IPS-15b (cell line): Measurements from ENCODE around the gene ZCCHC9.

Source experiments
- H3K27me3 ChIP-seq: one replicate; pipeline ENCODE4 v1.6.1; 2013; ENCODE audit warnings: low read length; ENCODE audit not compliant: control insufficient read depth, insufficient read depth
- H3K36me3 ChIP-seq: one replicate; pipeline ENCODE4 v1.6.1; 2013; ENCODE audit warnings: low read length; ENCODE audit not compliant: control insufficient read depth, insufficient read depth
- H3K4me1 ChIP-seq: one replicate; pipeline ENCODE4 v1.6.1; 2013; ENCODE audit warnings: mild to moderate bottlenecking, low read length; ENCODE audit not compliant: control insufficient read depth, insufficient read depth
- H3K4me3 ChIP-seq: one replicate; pipeline ENCODE4 v1.5.1; 2013; ENCODE audit warnings: low read depth, low read length
- H3K9ac ChIP-seq: one replicate; pipeline ENCODE4 v1.6.1; 2013; ENCODE audit warnings: low read depth, mild to moderate bottlenecking, low read length
- H3K9me3 ChIP-seq: one replicate; pipeline ENCODE4 v1.6.1; 2013; ENCODE audit warnings: mild to moderate bottlenecking, low read length; ENCODE audit not compliant: control insufficient read depth, insufficient read depth

ZCCHC9 gene

GRCh38 chr5:81310402-81311063 is 9.1 kb downstream of the ZCCHC9 start:
- H3K27me3 ChIP-seq: no peaks in the 10 kb centered on the region
- peaks cover 4% of the 10 kb centered on the region for H3K4me1 ChIP-seq
- H3K9ac ChIP-seq: no peak overlapping the region
- H3K36me3 ChIP-seq: no peaks in the 10 kb centered on the region
- no peak overlapping the region for H3K4me3 ChIP-seq
- H3K9me3 ChIP-seq: no peaks in the 10 kb centered on the region

- peaks cover 4% of the 10 kb centered on the region for H3K4me1 ChIP-seq
- H3K9me3 ChIP-seq: no peaks in the 10 kb centered on the region
- no peak overlapping the region for H3K4me3 ChIP-seq
- H3K36me3 ChIP-seq: no peaks in the 10 kb centered on the region
- no peak overlapping the region for H3K9ac ChIP-seq
- H3K27me3 ChIP-seq: no peaks in the 10 kb centered on the region
These were observed 11.9 kb downstream of the ZCCHC9 start for GRCh38 chr5:81313278-81313677.

GRCh38 chr5:81313686-81314085 is 12.3 kb downstream of the ZCCHC9 start:
- H3K4me1 ChIP-seq: peaks cover 4% of the 10 kb centered on the region
- H3K9ac ChIP-seq: no peak overlapping the region
- H3K27me3 ChIP-seq: no peaks in the 10 kb centered on the region
- H3K9me3 ChIP-seq: no peaks in the 10 kb centered on the region
- H3K36me3 ChIP-seq: no peaks in the 10 kb centered on the region
- no peak overlapping the region for H3K4me3 ChIP-seq

- Histone ChIP-seq H3K4me1 (peaks cover 4% of the 10 kb centered on the region), H3K9me3 (no peaks in the 10 kb centered on the region), H3K9ac (no peak overlapping the region), H3K36me3 (no peaks in the 10 kb centered on the region), H3K4me3 (no peak overlapping the region), H3K27me3 (no peaks in the 10 kb centered on the region)
These were observed 13.2 kb downstream of the ZCCHC9 start for GRCh38 chr5:81314581-81314980.

DNA sequence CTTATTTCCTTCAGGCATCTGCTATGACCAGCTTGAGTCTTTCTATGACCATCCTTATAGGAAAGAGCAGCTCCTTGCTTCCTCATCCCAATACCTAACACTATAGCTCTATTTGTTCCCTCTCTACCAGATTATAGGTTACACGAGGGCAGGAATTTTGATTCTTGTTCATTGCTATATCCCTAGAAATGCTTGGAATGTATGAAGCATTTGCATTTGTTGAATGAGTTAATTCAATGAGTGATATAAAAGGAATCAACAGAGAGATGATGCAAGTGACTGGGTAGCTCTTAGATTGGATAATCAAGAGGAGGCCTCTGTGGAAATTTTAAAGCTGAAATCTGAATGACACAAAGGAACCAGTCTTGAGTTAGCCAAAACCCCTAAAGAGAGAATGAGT is 13.9 kb downstream of the ZCCHC9 start:
- Histone ChIP-seq H3K4me3 (no peak overlapping the region), H3K9me3 (no peaks in the 10 kb centered on the region), H3K36me3 (no peaks in the 10 kb centered on the region), H3K27me3 (no peaks in the 10 kb centered on the region), H3K4me1 (peaks cover 4% of the 10 kb centered on the region), H3K9ac (no peak overlapping the region)

GRCh38 chr5:81315830-81316229 is 14.4 kb downstream of the ZCCHC9 start:
- Histone ChIP-seq H3K9me3 (no peaks in the 10 kb centered on the region), H3K27me3 (no peaks in the 10 kb centered on the region), H3K4me1 (peaks cover 4% of the 10 kb centered on the region), H3K36me3 (no peaks in the 10 kb centered on the region), H3K9ac (no peak overlapping the region), H3K4me3 (no peak overlapping the region)

- no peaks in the 10 kb centered on the region for H3K27me3 ChIP-seq
- H3K9me3 ChIP-seq: no peaks in the 10 kb centered on the region
- no peak overlapping the region for H3K4me3 ChIP-seq
- no peaks in the 10 kb centered on the region for H3K36me3 ChIP-seq
- H3K9ac ChIP-seq: no peak overlapping the region
- peaks cover 4% of the 10 kb centered on the region for H3K4me1 ChIP-seq
These were observed 15.2 kb downstream of the ZCCHC9 start for GRCh38 chr5:81316571-81316970.

DNA sequence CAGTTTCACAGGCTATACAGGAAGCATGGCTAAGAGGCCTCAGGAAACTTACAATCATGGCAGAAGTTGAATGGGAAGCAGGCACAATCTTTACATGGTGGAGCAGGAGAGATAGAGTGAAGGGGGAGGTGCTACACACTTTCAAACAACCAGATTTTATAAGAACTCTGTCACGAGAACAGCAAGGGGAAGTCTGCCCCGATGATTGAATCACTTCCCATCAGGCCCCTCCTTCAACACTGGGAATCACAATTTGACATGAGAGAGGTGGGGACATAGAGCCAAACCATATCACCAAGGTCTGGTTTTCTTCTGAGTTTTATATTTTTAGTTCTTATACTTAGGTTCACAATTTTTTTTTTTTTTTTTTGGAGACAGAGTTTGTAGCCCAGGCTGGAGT is 16.1 kb downstream of the ZCCHC9 start:
- Histone ChIP-seq H3K36me3 (no peaks in the 10 kb centered on the region), H3K9ac (no peak overlapping the region), H3K4me1 (peaks cover 4% of the 10 kb centered on the region)

DNA sequence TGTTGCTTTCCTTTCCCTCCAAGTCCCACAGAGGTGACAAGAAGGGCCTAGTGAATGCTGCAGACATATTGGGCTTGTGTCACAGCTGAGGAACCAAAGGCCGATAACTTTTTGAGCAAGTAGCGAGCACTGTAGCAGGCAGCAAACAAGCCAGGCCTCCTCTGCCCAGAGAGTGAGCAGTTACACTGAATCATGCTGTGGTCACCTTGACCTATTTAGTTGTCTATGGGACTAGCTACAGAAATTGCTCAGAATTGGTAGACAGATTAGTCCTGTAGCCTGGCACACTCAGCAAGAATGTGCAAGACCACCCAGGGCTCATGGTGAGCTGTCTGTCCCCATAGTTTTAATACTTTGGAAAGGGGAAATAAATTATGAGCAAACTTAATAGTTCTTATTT is 25.2 kb downstream of the ZCCHC9 start:
- Histone ChIP-seq H3K36me3 (no peaks in the 10 kb centered on the region), H3K9ac (no peak overlapping the region), H3K27me3 (no peaks in the 10 kb centered on the region), H3K4me3 (no peak overlapping the region), H3K9me3 (no peaks in the 10 kb centered on the region), H3K4me1 (peaks cover 8% of the 10 kb centered on the region)

More for the DNA sequence above, 16.1 kb downstream of the ZCCHC9 start:
- Histone ChIP-seq H3K27me3 (no peaks in the 10 kb centered on the region), H3K4me3 (no peak overlapping the region), H3K9me3 (no peaks in the 10 kb centered on the region)

DNA sequence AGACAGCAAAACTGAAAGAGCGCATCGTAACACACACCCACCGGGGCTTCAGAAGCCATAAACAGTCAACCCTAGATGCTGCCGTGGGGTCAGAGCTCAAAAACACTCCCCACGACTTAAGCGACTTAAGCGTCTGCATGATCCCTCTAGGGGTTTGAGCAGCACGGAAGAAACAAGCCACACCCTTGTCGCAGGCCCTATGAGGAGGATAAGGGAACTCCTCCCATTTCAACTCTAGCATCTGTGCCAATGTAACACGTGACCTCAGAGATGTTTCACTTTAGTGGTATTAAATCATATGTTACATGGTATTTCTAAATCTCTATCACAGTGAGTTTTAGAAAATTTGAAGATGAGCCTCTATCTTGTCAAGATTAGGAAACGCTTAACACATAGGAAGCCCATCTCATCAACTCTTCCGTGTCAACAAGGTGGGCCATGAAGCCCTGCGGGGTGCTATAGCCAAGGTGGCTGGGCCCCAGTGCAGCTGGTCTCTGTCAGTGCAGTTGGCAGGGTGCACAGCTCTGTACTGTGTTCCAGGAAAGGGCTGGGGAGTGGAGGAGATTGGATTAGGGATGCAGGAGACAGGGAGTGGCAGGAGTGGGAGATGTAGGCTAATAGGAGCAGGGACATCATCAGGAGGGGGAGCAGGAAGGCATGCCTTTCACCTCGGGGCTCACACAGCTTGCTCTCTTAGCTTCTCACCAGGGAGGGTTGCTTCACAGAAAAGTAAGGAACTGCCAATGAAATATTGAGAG is 33.1 kb downstream of the ZCCHC9 start:
- H3K36me3 ChIP-seq: no peaks in the 10 kb centered on the region
- H3K9me3 ChIP-seq: no peaks in the 10 kb centered on the region
- H3K4me3 ChIP-seq: no peak overlapping the region
- peaks cover under 1% of the 10 kb centered on the region for H3K4me1 ChIP-seq
- H3K27me3 ChIP-seq: no peaks in the 10 kb centered on the region
- no peak overlapping the region for H3K9ac ChIP-seq

GRCh38 chr5:81335946-81336345 is 34.6 kb downstream of the ZCCHC9 start:
- no peaks in the 10 kb centered on the region for H3K4me1 ChIP-seq
- H3K9ac ChIP-seq: no peak overlapping the region
- no peaks in the 10 kb centered on the region for H3K36me3 ChIP-seq
- H3K4me3 ChIP-seq: no peak overlapping the region
- H3K27me3 ChIP-seq: no peaks in the 10 kb centered on the region
- H3K9me3 ChIP-seq: no peaks in the 10 kb centered on the region

DNA sequence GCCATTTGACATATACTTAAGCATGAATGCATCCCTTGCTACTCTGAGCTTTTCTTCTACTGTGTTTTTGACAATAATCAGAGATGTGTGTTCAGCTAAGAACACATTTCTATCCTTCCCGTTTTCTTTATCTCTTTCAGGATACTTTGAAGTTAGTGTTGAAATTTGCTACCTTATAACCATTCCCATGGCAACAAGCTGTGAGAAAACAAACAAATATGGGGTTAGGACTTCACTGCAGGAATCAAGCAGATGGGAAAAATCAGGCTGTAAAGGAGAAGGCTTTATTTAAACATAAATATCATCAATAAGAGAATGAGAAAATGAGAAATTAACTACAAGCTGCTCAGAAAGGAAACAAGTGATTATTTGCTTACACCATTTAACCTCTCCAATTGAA is 35.2 kb downstream of the ZCCHC9 start:
- no peaks in the 10 kb centered on the region for H3K4me1 ChIP-seq
- no peaks in the 10 kb centered on the region for H3K9me3 ChIP-seq
- H3K4me3 ChIP-seq: no peak overlapping the region
- H3K27me3 ChIP-seq: no peaks in the 10 kb centered on the region
- no peak overlapping the region for H3K9ac ChIP-seq
- H3K36me3 ChIP-seq: no peaks in the 10 kb centered on the region
